Tibial nerve (tissue), 4 donors: ENCODE data around the gene KRT2. TPM values are rescaled to one million over a fixed set of nuclear protein-coding genes. Genes with fewer than 3 reads are reported as not detected.
A peak's percentile ranks its signal among the peaks of the same experiment; 100 is the strongest.

Source experiments
- DNase-seq, 2 donors: peaks; one replicate each; pipeline ENCODE4 v3.0.0-alpha.2; 2019; ENCODE audit warnings: low spot score in 2 of 2
- H3K27ac ChIP-seq, 4 donors: fragments of 200-600 bp; sonication (generic) in 3 of 4; one replicate each; pipeline ENCODE4 v1.5.1; 2017 to 2019; ENCODE audit warnings: mild to moderate bottlenecking in 1 of 4
- H3K27me3 ChIP-seq, 2 donors: fragments of 200-600 bp; sonication (generic) in 1 of 2; one replicate each; pipeline versions ENCODE4 v1.5.1 to v1.6.0; 2017 to 2019
- H3K36me3 ChIP-seq, 3 donors: fragments of 200-600 bp; sonication (generic); one replicate each; pipeline ENCODE4 v1.5.1; 2018 to 2019
- H3K4me1 ChIP-seq, 4 donors: fragments of 200-600 bp; sonication (generic) in 3 of 4; one replicate each; pipeline ENCODE4 v1.5.1; 2017 to 2019
- H3K4me3 ChIP-seq, 4 donors: fragments of 200-600 bp; sonication (generic) in 3 of 4; one replicate each; pipeline ENCODE4 v1.5.1; 2017 to 2019; ENCODE audit warnings: mild to moderate bottlenecking in 1 of 4, moderate library complexity in 1 of 4
- H3K9me3 ChIP-seq, 4 donors: fragments of 200-600 bp; sonication (generic) in 3 of 4; one replicate each; pipeline ENCODE4 v1.5.1; 2017 to 2019
- CTCF ChIP-seq, 5 experiments: fragments of 200-600 bp in 3 of 5; fragments of 450-650 bp in 2 of 5; sonication (generic) in 3 of 5; IDR thresholded peaks; one replicate each; pipeline ENCODE4 v1.5.1; 2016 to 2019; ENCODE audit warnings: antibody characterized with exemption in 5 of 5, mild to moderate bottlenecking in 3 of 5, moderate library complexity in 2 of 5
- EP300 ChIP-seq, 2 donors: sonication (generic); formaldehyde crosslinking; IDR thresholded peaks; one replicate each; pipeline ENCODE4 v1.6.1; 2017; ENCODE audit warnings: antibody characterized with exemption in 2 of 2, mild to moderate bottlenecking in 1 of 2
- POLR2A ChIP-seq, 2 donors: fragments of 450-650 bp; IDR thresholded peaks; one replicate each; pipeline ENCODE4 v1.6.1; 2017; ENCODE audit warnings: antibody characterized with exemption in 2 of 2, mild to moderate bottlenecking in 2 of 2, moderate library complexity in 2 of 2
- WGBS, 2 donors: methylation state at CpG; one replicate each; pipeline ENCODE4 v1.1.5; 2018; 5-methylcytosine and 5-hydroxymethylcytosine counted together
- total RNA-seq, 4 donors: library from RNA; depleted of rRNA; stranded (reverse); fragments of >200 nt; gene quantifications; one replicate each; pipeline ENCODE4 v1.1.0, GENCODE V29; 2016

The KRT2 gene
- total RNA-seq, 4 donors from 2014 or later: not detected

- Histone ChIP-seq H3K4me1 (peaks cover 0 to 13% (median 3%) of the 10 kb centered on the region in 4 donors), H3K9me3 (no peaks in the 10 kb centered on the region), H3K4me3 (no peak overlapping the region), H3K36me3 (no peaks in the 10 kb centered on the region), H3K27ac (no peak overlapping the region), H3K27me3 (peaks cover 0 to 67% of the 10 kb centered on the region in 2 donors)
- no peak for TF ChIP-seq POLR2A (IDR thresholded peaks at IDR 0.05)
- no peak for TF ChIP-seq EP300 (IDR thresholded peaks at IDR 0.05)
- no peak for TF ChIP-seq CTCF (IDR thresholded peaks at IDR 0.05)
- DNase-seq: no peak
- 77 to 78% methylated on average over 5 of the region's 8 CpGs for WGBS, 2 donors
Measured at GRCh38 chr12:52692254-52692653, 40.2 kb upstream of the KRT2 start.

DNA sequence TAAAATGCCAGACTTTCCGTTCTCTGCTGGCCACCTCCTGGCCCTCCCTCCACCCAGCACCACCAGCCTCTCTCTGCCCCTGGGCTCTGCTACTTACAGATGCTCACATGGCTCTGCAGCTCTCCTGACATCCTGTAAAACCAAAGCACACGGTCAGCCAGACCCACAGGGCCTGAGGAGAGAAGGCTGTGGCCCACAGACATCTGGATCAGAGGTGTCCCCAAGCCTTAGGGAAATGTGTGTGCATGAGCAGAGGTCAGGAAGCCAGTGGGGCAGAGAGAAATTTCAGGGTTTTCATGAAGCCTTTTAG is 39.8 kb upstream of the KRT2 start:
- H3K4me1 ChIP-seq: peaks cover 0 to 13% (median 3%) of the 10 kb centered on the region in 4 donors
- no peak overlapping the region for H3K27ac ChIP-seq
- no peaks in the 10 kb centered on the region for H3K9me3 ChIP-seq
- TF ChIP-seq EP300 (IDR thresholded peaks at IDR 0.05) (no peak), POLR2A (IDR thresholded peaks at IDR 0.05) (no peak), CTCF (IDR thresholded peaks at IDR 0.05) (no peak)
- peaks cover 0 to 66% of the 10 kb centered on the region in 2 donors for H3K27me3 ChIP-seq
- H3K36me3 ChIP-seq: no peaks in the 10 kb centered on the region
- no peak overlapping the region for H3K4me3 ChIP-seq
- DNase-seq: no peak
- 50 to 69% methylated on average over 2 of the region's 2 CpGs for WGBS, 2 donors

DNA sequence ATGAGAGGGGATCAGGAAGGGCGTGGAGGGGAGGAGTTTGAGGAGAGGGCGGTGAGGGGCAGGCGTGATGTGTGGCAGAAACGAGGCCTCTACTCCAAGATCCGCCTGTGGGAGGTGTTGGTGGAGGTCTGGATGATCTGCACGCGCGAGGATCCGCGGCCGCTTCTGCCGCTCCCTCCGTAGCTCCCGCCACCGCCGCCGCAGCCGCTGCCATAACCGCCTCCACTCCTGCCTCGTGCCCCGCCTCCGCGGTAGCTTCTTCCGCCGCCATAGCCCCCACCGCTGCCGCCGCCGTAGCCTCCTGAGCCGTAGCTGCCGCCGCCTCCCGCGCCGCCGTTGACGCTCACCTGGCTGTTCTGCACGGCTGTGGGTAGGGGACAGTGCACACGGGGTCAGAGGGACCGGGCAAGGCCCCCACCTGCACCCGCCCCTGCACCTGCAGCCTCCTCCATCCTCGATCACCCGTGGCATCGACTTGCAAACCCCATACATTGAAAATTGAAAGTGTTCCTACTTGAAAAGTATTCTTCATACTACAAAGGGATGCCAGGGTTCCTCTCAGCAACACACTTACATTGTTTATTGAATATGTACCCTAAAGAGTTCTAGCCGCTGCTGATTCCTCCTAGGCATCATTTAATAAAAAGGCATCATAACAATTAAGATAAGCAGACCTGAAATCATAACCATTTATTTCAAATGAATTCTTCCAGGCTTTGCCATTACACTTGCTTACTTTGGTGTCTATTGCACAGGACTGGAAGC is 39.2 kb upstream of the KRT2 start:
- Histone ChIP-seq H3K4me1 (peaks cover 0 to 13% (median 3%) of the 10 kb centered on the region in 4 donors), H3K27me3 (peaks cover 0 to 66% of the 10 kb centered on the region in 2 donors), H3K9me3 (no peaks in the 10 kb centered on the region), H3K27ac (no peak overlapping the region), H3K36me3 (no peaks in the 10 kb centered on the region), H3K4me3 (peak overlapping the region in 2 of 4 donors; percentile 24 to 28)
- WGBS, 2 donors: 6 to 8% methylated on average over 42 to 45 of the region's 45 CpGs
- no peak for DNase-seq
- TF ChIP-seq EP300 (IDR thresholded peaks at IDR 0.05): no peak
- no peak for TF ChIP-seq POLR2A (IDR thresholded peaks at IDR 0.05)
- TF ChIP-seq CTCF (IDR thresholded peaks at IDR 0.05): no peak

DNA sequence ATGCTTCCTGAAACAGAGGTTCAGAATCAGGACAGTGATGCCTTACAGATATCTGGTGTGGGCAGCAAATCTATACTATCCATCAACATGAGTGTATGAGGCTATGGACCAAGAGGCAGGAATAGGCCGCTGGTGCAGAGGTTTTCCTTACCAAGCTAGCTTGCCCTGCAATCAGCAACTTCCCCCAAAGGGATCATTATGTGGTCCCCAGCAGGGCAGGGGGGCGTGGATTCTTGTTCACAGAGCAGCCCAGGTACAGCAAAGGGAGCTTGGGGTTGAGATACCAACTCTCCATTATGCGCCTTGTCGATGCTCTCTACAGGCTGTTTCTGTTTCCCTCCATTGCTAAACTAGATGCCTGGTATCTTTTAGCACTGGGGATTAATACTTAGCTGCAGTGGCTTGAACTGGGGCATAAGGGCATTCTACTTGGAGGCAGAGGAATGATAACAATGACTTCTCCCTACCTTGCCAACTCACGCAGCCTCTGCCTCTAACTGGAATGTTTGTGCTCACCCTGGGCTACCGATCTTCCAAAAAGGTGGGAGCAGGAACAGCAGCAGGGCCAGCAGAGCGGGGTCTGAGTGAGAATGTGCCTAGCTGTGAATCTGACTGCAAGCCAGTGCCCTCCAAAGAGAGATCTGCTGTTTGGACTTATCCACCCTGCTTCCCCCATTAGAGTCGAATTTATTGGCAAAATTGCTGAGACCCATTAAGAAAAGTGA is 38.5 kb upstream of the KRT2 start:
- no peaks in the 10 kb centered on the region for H3K9me3 ChIP-seq
- peak overlapping the region in 2 of 4 donors; percentile 24 to 28 for H3K4me3 ChIP-seq
- H3K36me3 ChIP-seq: no peaks in the 10 kb centered on the region
- no peak overlapping the region for H3K27ac ChIP-seq
- WGBS, 2 donors: 61 to 64% methylated on average over 8 of the region's 8 CpGs
- no peak for DNase-seq
- H3K4me1 ChIP-seq: peaks cover 0 to 13% (median 3%) of the 10 kb centered on the region in 4 donors
- peaks cover 0 to 64% of the 10 kb centered on the region in 2 donors for H3K27me3 ChIP-seq
- TF ChIP-seq POLR2A (IDR thresholded peaks at IDR 0.05) (no peak), CTCF (IDR thresholded peaks at IDR 0.05) (no peak), EP300 (IDR thresholded peaks at IDR 0.05) (no peak)

- peaks cover 0 to 64% of the 10 kb centered on the region in 2 donors for H3K27me3 ChIP-seq
- no peak overlapping the region for H3K4me3 ChIP-seq
- H3K36me3 ChIP-seq: no peaks in the 10 kb centered on the region
- no peak overlapping the region for H3K27ac ChIP-seq
- H3K4me1 ChIP-seq: peaks cover 0 to 13% (median 3%) of the 10 kb centered on the region in 4 donors
- H3K9me3 ChIP-seq: no peaks in the 10 kb centered on the region
- DNase-seq: no peak
- WGBS, 2 donors: 63 to 80% methylated on average over 1 of the region's 1 CpG
- TF ChIP-seq EP300 (IDR thresholded peaks at IDR 0.05) (no peak), POLR2A (IDR thresholded peaks at IDR 0.05) (no peak), CTCF (IDR thresholded peaks at IDR 0.05) (no peak)
Measured at GRCh38 chr12:52689936-52690335, 37.9 kb upstream of the KRT2 start.
